HG03196 (cell line): Measurements from ENCODE around the gene LAMA2.

Source experiments
- ATAC-seq: cut with Tn5 transposase; IDR thresholded peaks from one replicate; pipeline ENCODE4 v1.9.1; 2021; ENCODE audit not compliant: unreplicated experiment

Gene LAMA2

GRCh38 chr6:128914051-128914450, 31.1 kb downstream of the LAMA2 start:
- ATAC-seq: no peak

- no peak for ATAC-seq
Measured at GRCh38 chr6:128918886-128919285, 35.9 kb downstream of the LAMA2 start.

- ATAC-seq: no peak
Measured at GRCh38 chr6:128919412-128920180, 36.7 kb downstream of the LAMA2 start.

- no peak for ATAC-seq
Measured at GRCh38 chr6:128925765-128926164, 42.8 kb downstream of the LAMA2 start.

GRCh38 chr6:128929869-128930268, 46.9 kb downstream of the LAMA2 start:
- ATAC-seq: no peak

GRCh38 chr6:128930321-128930720, 47.4 kb downstream of the LAMA2 start:
- ATAC-seq: no peak

GRCh38 chr6:128932061-128932460, 49.1 kb downstream of the LAMA2 start:
- ATAC-seq: no peak

GRCh38 chr6:128950864-128951263, 67.9 kb downstream of the LAMA2 start:
- no peak for ATAC-seq

GRCh38 chr6:128952902-128953301, 70.0 kb downstream of the LAMA2 start:
- no peak for ATAC-seq

- no peak for ATAC-seq
Measured at GRCh38 chr6:128954308-128955043, 71.5 kb downstream of the LAMA2 start.

- ATAC-seq: no peak
Measured at GRCh38 chr6:128963561-128963960, 80.6 kb downstream of the LAMA2 start.

- ATAC-seq: no peak
Measured at GRCh38 chr6:128964233-128964755, 81.4 kb downstream of the LAMA2 start.

GRCh38 chr6:128964771-128965170, 81.8 kb downstream of the LAMA2 start:
- ATAC-seq: no peak

GRCh38 chr6:128966934-128967333, 84.0 kb downstream of the LAMA2 start:
- no peak for ATAC-seq

GRCh38 chr6:128979071-128979470, 96.1 kb downstream of the LAMA2 start:
- ATAC-seq: no peak

- ATAC-seq: no peak
Measured at GRCh38 chr6:128981716-128982115, 98.8 kb downstream of the LAMA2 start.

GRCh38 chr6:128990360-128990759, 107.4 kb downstream of the LAMA2 start:
- ATAC-seq: no peak

GRCh38 chr6:128990915-128991314, 108.0 kb downstream of the LAMA2 start:
- ATAC-seq: no peak

- ATAC-seq: no peak
Measured at GRCh38 chr6:128993166-128993565, 110.2 kb downstream of the LAMA2 start.

GRCh38 chr6:128997880-128998279, 114.9 kb downstream of the LAMA2 start:
- ATAC-seq: no peak

GRCh38 chr6:129006724-129007514, 124.0 kb downstream of the LAMA2 start:
- ATAC-seq: no peak
